Caco-2 (cell line): Measurements from ENCODE around the gene FNDC3A. TPM values are rescaled to one million over a fixed set of nuclear protein-coding genes. Genes with fewer than 3 reads are reported as not detected.

Experiments
- BruUV-seq: library from RNA; stranded (reverse); fragments of 400-500 nt; replicated peaks from 2 replicates; lab custom pipeline; 2021; lab: Mats Ljungman, UMichigan
- CTCF ChIA-PET: fragments of 300-600 bp; sonication (Branson Sonifier 250); formaldehyde crosslinking; loops from one replicate; lab custom pipeline; 2022; ENCODE audit warnings: antibody characterized with exemption; lab: Charles Lee
- POLR2A ChIA-PET: fragments of 300-600 bp; sonication (Branson Sonifier 250); formaldehyde crosslinking; loops from one replicate; lab custom pipeline; 2022; ENCODE audit warnings: antibody characterized with exemption; lab: Charles Lee
- DNase-seq, 2 experiments: peaks; one replicate each; pipeline versions ENCODE4 v3.0.0 to v3.0.0-alpha.2; 2020 to 2022
- H3K27me3 ChIP-seq: replicated peaks from 2 replicates; pipeline ENCODE4 v1.6.0; 2011; ENCODE audit warnings: low read length; ENCODE audit not compliant: control insufficient read depth, insufficient read depth
- H3K36me3 ChIP-seq: 2 replicates; pipeline ENCODE4 v1.5.1; 2011; ENCODE audit warnings: low read length; ENCODE audit not compliant: control insufficient read depth, insufficient read depth
- H3K4me1 ChIP-seq: fragments of 250-450 bp; sonication (Bioruptor Pico); 2 replicates; pipeline ENCODE4 v1.5.1; 2020; ENCODE audit warnings: mild to moderate bottlenecking
- H3K4me3 ChIP-seq: 2 replicates; pipeline ENCODE4 v1.5.1; 2011; ENCODE audit warnings: low read depth, mild to moderate bottlenecking, control low read depth, low read length
- H3K9me3 ChIP-seq: fragments of 250-450 bp; sonication (Bioruptor Pico); 2 replicates; pipeline ENCODE4 v1.5.1; 2020; ENCODE audit warnings: mild to moderate bottlenecking, moderate library complexity
- H3K27ac Mint-ChIP-seq: one replicate; pipeline ENCODE4 v1.8.0; 2022; ENCODE audit warnings: mixed read lengths; ENCODE audit not compliant: unreplicated experiment
- H3K27me3 Mint-ChIP-seq: one replicate; pipeline ENCODE4 v1.8.0; 2022; ENCODE audit warnings: mixed read lengths; ENCODE audit not compliant: insufficient read depth, unreplicated experiment
- H3K36me3 Mint-ChIP-seq: one replicate; pipeline ENCODE4 v1.8.0; 2022; ENCODE audit warnings: mild to moderate bottlenecking, mixed read lengths; ENCODE audit not compliant: insufficient read depth, unreplicated experiment
- H3K4me1 Mint-ChIP-seq: one replicate; pipeline ENCODE4 v1.8.0; 2022; ENCODE audit warnings: low read depth, mixed read lengths; ENCODE audit not compliant: unreplicated experiment
- H3K4me3 Mint-ChIP-seq: one replicate; pipeline ENCODE4 v1.8.0; 2022; ENCODE audit warnings: mild to moderate bottlenecking, moderate library complexity, mixed read lengths; ENCODE audit not compliant: unreplicated experiment
- H3K9me3 Mint-ChIP-seq: one replicate; pipeline ENCODE4 v1.8.0; 2022; ENCODE audit warnings: mixed read lengths; ENCODE audit not compliant: unreplicated experiment
- intact Hi-C: fragments of 100-400 bp; cut with micrococcal nuclease; formaldehyde crosslinking; loops from one replicate; pipeline ENCODE4 v1.10.0; 2022; ENCODE audit not compliant: unreplicated experiment
- total RNA-seq: library from RNA; stranded (reverse); gene quantifications from 2 replicates; pipeline ENCODE4 v1.2.3, GENCODE V29; 2022
- TF ChIP-seq, protein P1 (sequence below), 2 experiments: fragments of 200-600 bp in 1 of 2; IDR thresholded peaks; 1 replicate in 1 of 2; 2 replicates in 1 of 2; pipeline versions ENCODE4 v1.5.1 to v1.8.0; 2011 to 2022; ENCODE audit warnings: antibody characterized with exemption in 1 of 2, control low read depth in 1 of 2, inconsistent platforms in 1 of 2, low read depth in 1 of 2, low read length in 1 of 2, mild to moderate bottlenecking in 1 of 2, moderate library complexity in 1 of 2; ENCODE audit not compliant: insufficient read depth in 1 of 2, severe bottlenecking in 1 of 2, unreplicated experiment in 1 of 2

The FNDC3A gene
- total RNA-seq, 1 experiment from 2014 or later: 32.5 TPM

DNA sequence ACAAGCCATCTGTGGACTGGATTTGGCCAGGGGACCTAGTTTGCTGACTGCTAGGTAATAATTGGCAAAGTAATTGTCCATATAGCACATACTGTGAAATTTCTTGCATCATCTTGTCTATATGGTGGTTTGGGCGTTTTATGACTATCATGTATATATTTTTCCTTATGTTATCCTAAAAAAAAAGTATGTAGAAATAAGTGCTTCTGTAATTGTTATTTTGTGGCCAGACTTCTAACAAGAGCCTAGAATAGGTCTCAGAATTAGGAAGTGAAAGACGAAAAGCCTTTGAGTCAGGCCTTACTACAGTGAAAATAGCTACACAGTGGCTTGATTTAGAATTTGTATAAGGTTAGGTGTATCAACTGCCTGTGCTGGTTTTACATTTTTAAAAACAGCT is 4.2 kb downstream of the FNDC3A start:
- TF ChIP-seq, protein P1, sequence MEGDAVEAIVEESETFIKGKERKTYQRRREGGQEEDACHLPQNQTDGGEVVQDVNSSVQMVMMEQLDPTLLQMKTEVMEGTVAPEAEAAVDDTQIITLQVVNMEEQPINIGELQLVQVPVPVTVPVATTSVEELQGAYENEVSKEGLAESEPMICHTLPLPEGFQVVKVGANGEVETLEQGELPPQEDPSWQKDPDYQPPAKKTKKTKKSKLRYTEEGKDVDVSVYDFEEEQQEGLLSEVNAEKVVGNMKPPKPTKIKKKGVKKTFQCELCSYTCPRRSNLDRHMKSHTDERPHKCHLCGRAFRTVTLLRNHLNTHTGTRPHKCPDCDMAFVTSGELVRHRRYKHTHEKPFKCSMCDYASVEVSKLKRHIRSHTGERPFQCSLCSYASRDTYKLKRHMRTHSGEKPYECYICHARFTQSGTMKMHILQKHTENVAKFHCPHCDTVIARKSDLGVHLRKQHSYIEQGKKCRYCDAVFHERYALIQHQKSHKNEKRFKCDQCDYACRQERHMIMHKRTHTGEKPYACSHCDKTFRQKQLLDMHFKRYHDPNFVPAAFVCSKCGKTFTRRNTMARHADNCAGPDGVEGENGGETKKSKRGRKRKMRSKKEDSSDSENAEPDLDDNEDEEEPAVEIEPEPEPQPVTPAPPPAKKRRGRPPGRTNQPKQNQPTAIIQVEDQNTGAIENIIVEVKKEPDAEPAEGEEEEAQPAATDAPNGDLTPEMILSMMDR (IDR thresholded peaks at IDR 0.05; ENCODE audit: insufficient read depth in 1 of 2, low read depth in 1 of 2, low read length in 1 of 2, severe bottlenecking in 1 of 2, unreplicated experiment in 1 of 2): no peak
- POLR2A ChIA-PET: no interaction called here
- Histone ChIP-seq H3K4me1 (peaks cover 4% of the 10 kb centered on the region; the same call in 1 of the 2 replicates), H3K4me3 (no peak overlapping the region), H3K9me3 (no peaks in the 10 kb centered on the region), H3K27me3 (no peaks in the 10 kb centered on the region), H3K36me3 (no peaks in the 10 kb centered on the region)
- CTCF ChIA-PET: no interaction called here
- Mint-ChIP-seq H3K27ac (no peak overlapping the region), H3K27me3 (no peaks in the 10 kb centered on the region), H3K9me3 (no peaks in the 10 kb centered on the region), H3K36me3 (no peaks in the 10 kb centered on the region), H3K4me3 (no peak overlapping the region), H3K4me1 (peaks cover 10% of the 10 kb centered on the region)
- BruUV-seq: no TSS peak
- intact Hi-C loops: loop anchor here (5.0 kb wide), 1 partner anchor 132 kb away; no protein-coding TSS in a partner anchor
- DNase-seq: no peak

DNA sequence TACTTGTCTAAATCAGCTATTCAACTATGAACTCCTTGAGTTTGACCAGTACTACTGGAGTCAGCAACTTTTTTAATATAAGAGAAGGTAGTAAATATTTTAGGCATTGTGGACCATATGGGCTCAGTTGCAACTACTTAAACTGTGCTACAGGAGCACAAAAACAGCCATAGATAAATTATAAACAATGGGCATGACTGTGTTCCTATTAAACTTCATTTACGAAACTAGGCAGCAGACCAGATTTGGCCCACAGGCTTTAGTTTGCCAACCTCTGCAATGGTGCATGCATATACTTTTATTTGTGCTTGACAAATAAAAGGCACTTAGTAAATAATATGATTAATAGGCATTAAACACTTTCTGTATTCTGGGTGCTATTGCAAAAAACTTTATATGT is 7.6 kb downstream of the FNDC3A start:
- intact Hi-C loops: no loop called here
- DNase-seq: no peak
- Histone ChIP-seq H3K9me3 (no peaks in the 10 kb centered on the region), H3K27me3 (no peaks in the 10 kb centered on the region), H3K36me3 (no peaks in the 10 kb centered on the region), H3K4me3 (no peak overlapping the region), H3K4me1 (peaks cover 4% of the 10 kb centered on the region; the same call in 1 of the 2 replicates)
- H3K9me3 Mint-ChIP-seq: no peaks in the 10 kb centered on the region
- H3K36me3 Mint-ChIP-seq: no peaks in the 10 kb centered on the region
- H3K4me3 Mint-ChIP-seq: no peak overlapping the region
- ChIA-PET POLR2A (no interaction called here), CTCF (no interaction called here)
- no peak overlapping the region for H3K27ac Mint-ChIP-seq
- H3K4me1 Mint-ChIP-seq: peaks cover 10% of the 10 kb centered on the region
- BruUV-seq: no TSS peak
- no peaks in the 10 kb centered on the region for H3K27me3 Mint-ChIP-seq
- TF ChIP-seq, protein P1 (IDR thresholded peaks at IDR 0.05; ENCODE audit: insufficient read depth in 1 of 2, low read depth in 1 of 2, low read length in 1 of 2, severe bottlenecking in 1 of 2, unreplicated experiment in 1 of 2): no peak

DNA sequence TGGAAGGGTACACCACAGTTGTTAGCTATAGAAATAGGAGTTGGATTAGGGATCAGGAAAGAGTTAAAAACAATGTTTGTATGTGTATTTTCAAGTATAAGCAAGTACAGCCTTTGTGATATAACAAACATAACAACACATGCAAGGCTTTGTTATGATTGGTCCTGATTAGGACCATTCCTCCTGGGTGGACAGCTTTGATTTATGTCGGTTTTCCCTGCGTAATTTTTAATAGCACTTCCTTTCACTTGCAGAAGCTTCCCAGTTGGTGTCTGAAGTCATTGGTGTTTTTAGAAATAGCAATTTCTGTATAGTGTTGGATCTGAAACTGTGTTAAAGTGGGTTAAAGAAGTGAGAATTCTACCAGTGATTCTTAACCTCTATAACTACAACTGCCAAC is 10.0 kb downstream of the FNDC3A start:
- DNase-seq: no peak
- H3K36me3 ChIP-seq: no peaks in the 10 kb centered on the region
- no peaks in the 10 kb centered on the region for H3K27me3 Mint-ChIP-seq
- peaks cover 5% of the 10 kb centered on the region for H3K9me3 Mint-ChIP-seq
- BruUV-seq: no TSS peak
- H3K4me3 Mint-ChIP-seq: no peak overlapping the region
- H3K9me3 ChIP-seq: no peaks in the 10 kb centered on the region
- no peaks in the 10 kb centered on the region for H3K4me1 Mint-ChIP-seq
- H3K4me1 ChIP-seq: no peaks in the 10 kb centered on the region
- H3K27ac Mint-ChIP-seq: no peak overlapping the region
- ChIA-PET CTCF (no interaction called here), POLR2A (no interaction called here)
- intact Hi-C loops: no loop called here
- TF ChIP-seq, protein P1 (IDR thresholded peaks at IDR 0.05; ENCODE audit: insufficient read depth in 1 of 2, low read depth in 1 of 2, low read length in 1 of 2, severe bottlenecking in 1 of 2, unreplicated experiment in 1 of 2): no peak
- H3K27me3 ChIP-seq: no peaks in the 10 kb centered on the region
- no peaks in the 10 kb centered on the region for H3K36me3 Mint-ChIP-seq
- no peak overlapping the region for H3K4me3 ChIP-seq
